Loucy (cell line): ENCODE results near the gene EGFLAM.

Experiments used
- EZH2phosphoT487 ChIP-seq: fragments of 200-600 bp; IDR thresholded peaks from 2 replicates; pipeline ENCODE4 v1.6.1; 2018; ENCODE audit warnings: antibody characterized with exemption, mild to moderate bottlenecking, moderate library complexity, borderline replicate concordance
- TF ChIP-seq, protein P1 (sequence below): fragments of 200-600 bp; sonication (generic); conservative IDR thresholded peaks from 2 replicates; pipeline ENCODE4 v1.5.1; 2014; ENCODE audit warnings: mild to moderate bottlenecking, antibody characterized with exemption, low read length

DNA sequence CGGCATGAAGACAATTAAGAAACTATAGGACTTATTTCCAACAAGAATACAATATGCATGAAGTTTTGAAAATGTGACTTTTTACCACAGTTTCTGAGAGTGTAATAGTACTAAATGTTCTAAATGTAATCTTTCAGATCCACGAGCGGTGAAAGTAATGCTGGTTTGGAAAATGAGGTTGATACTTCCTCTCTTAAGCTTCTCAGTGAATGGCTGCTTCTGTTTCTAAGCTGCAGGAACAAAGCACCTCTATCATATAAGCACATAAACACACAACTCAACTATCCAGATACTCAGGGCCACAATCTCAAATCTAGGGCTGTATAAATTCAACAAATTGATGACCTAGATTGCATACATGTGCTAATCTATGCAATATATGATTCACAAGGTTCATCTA, 219.8 kb downstream of the EGFLAM start:
- no peak for TF ChIP-seq EZH2phosphoT487
- TF ChIP-seq, protein P1, sequence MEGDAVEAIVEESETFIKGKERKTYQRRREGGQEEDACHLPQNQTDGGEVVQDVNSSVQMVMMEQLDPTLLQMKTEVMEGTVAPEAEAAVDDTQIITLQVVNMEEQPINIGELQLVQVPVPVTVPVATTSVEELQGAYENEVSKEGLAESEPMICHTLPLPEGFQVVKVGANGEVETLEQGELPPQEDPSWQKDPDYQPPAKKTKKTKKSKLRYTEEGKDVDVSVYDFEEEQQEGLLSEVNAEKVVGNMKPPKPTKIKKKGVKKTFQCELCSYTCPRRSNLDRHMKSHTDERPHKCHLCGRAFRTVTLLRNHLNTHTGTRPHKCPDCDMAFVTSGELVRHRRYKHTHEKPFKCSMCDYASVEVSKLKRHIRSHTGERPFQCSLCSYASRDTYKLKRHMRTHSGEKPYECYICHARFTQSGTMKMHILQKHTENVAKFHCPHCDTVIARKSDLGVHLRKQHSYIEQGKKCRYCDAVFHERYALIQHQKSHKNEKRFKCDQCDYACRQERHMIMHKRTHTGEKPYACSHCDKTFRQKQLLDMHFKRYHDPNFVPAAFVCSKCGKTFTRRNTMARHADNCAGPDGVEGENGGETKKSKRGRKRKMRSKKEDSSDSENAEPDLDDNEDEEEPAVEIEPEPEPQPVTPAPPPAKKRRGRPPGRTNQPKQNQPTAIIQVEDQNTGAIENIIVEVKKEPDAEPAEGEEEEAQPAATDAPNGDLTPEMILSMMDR = no peak
